Measurements from ENCODE around the gene PHC1. TPM values are rescaled to one million over a fixed set of nuclear protein-coding genes. Genes with fewer than 3 reads are reported as not detected.
A peak's percentile ranks its signal among the peaks of the same experiment; 100 is the strongest.
"Not testable (repeated sequence)": the region's sequence is repeated elsewhere in the genome, so short reads cannot be mapped to it uniquely, and the experiment has no call there.

Gene PHC1
- total RNA-seq = 46.4 TPM

- TF ChIP-seq POLR2AphosphoS5 (IDR thresholded peaks at IDR 0.05; ENCODE audit: insufficient read depth in 1 of 2, low read depth in 1 of 2) = peak in 1 of 2 donors; percentile 18
- peak in 2 of 3 experiments; percentile 26 to 38 for TF ChIP-seq CTCF (IDR thresholded peaks at IDR 0.05)
- H3K9me3 ChIP-seq; H3K36me3 ChIP-seq; H3K27me3 ChIP-seq; DNase-seq (ENCODE audit: extremely low spot score in 2 of 2); intact Hi-C loops (cut with DNase I): not testable (repeated sequence)
- Histone ChIP-seq H3K27ac (peak within 1 kb of the TSS; percentile 92), H3K4me3 (peak within 1 kb of the TSS; percentile 78 to 86), H3K4me1 (peaks cover 35% of the 10 kb centered on the region)
Measured at GRCh38 chr12:8914033-8914715, at the start of gene PHC1. TSS of gene PHC1 (plus strand) at chr12:8914509. CDS start at chr12:8917678, 3,169 bp downstream.

GRCh38 chr12:8866429-8866828 lies 47.9 kb upstream of the PHC1 start:
- no peaks in the 10 kb centered on the region for H3K36me3 ChIP-seq
- intact Hi-C loops (cut with DNase I) = no loop called here
- H3K4me1 ChIP-seq = no peaks in the 10 kb centered on the region
- no peaks in the 10 kb centered on the region for H3K9me3 ChIP-seq
- no peak overlapping the region for H3K4me3 ChIP-seq
- no peak overlapping the region for H3K27ac ChIP-seq
- DNase-seq (ENCODE audit: extremely low spot score in 2 of 2) = no peak
- TF ChIP-seq CTCF (IDR thresholded peaks at IDR 0.05) = no peak
- TF ChIP-seq POLR2AphosphoS5 (IDR thresholded peaks at IDR 0.05; ENCODE audit: insufficient read depth in 1 of 2, low read depth in 1 of 2) = no peak
- no peak for TF ChIP-seq POLR2A (IDR thresholded peaks at IDR 0.05)
- H3K27me3 ChIP-seq = no peaks in the 10 kb centered on the region

- no peak for TF ChIP-seq POLR2AphosphoS5 (IDR thresholded peaks at IDR 0.05; ENCODE audit: insufficient read depth in 1 of 2, low read depth in 1 of 2)
- TF ChIP-seq CTCF (IDR thresholded peaks at IDR 0.05) = no peak
- no peak for TF ChIP-seq POLR2A (IDR thresholded peaks at IDR 0.05)
- Histone ChIP-seq H3K27me3 (no peaks in the 10 kb centered on the region), H3K36me3 (no peaks in the 10 kb centered on the region), H3K4me1 (no peaks in the 10 kb centered on the region), H3K4me3 (no peak overlapping the region), H3K9me3 (no peaks in the 10 kb centered on the region), H3K27ac (no peak overlapping the region)
- DNase-seq (ENCODE audit: extremely low spot score in 2 of 2) = no peak
- intact Hi-C loops (cut with DNase I) = no loop called here
Measured at GRCh38 chr12:8867009-8867408, 47.3 kb upstream of the PHC1 start.

- no peak for DNase-seq (ENCODE audit: extremely low spot score in 2 of 2)
- Histone ChIP-seq H3K27ac (no peak overlapping the region), H3K36me3 (no peaks in the 10 kb centered on the region), H3K4me1 (no peaks in the 10 kb centered on the region), H3K4me3 (no peak overlapping the region), H3K27me3 (no peaks in the 10 kb centered on the region), H3K9me3 (no peaks in the 10 kb centered on the region)
- TF ChIP-seq POLR2A (IDR thresholded peaks at IDR 0.05) = no peak
- TF ChIP-seq POLR2AphosphoS5 (IDR thresholded peaks at IDR 0.05; ENCODE audit: insufficient read depth in 1 of 2, low read depth in 1 of 2) = no peak
- TF ChIP-seq CTCF (IDR thresholded peaks at IDR 0.05) = no peak
- intact Hi-C loops (cut with DNase I) = no loop called here
Measured at GRCh38 chr12:8867786-8868185, 46.5 kb upstream of the PHC1 start.

- TF ChIP-seq POLR2A (IDR thresholded peaks at IDR 0.05) = no peak
- TF ChIP-seq POLR2AphosphoS5 (IDR thresholded peaks at IDR 0.05; ENCODE audit: insufficient read depth in 1 of 2, low read depth in 1 of 2) = no peak
- no peak for TF ChIP-seq CTCF (IDR thresholded peaks at IDR 0.05)
- intact Hi-C loops (cut with DNase I) = no loop called here
- H3K36me3 ChIP-seq = no peaks in the 10 kb centered on the region
- H3K4me1 ChIP-seq = no peaks in the 10 kb centered on the region
- H3K27me3 ChIP-seq = no peaks in the 10 kb centered on the region
- no peak overlapping the region for H3K27ac ChIP-seq
- no peaks in the 10 kb centered on the region for H3K9me3 ChIP-seq
- DNase-seq (ENCODE audit: extremely low spot score in 2 of 2) = no peak
- H3K4me3 ChIP-seq = no peak overlapping the region
Measured at GRCh38 chr12:8870586-8870985, 43.7 kb upstream of the PHC1 start.

All from vagina (tissue), 2 donors.